Gastrocnemius medialis (tissue), 4 donors: ENCODE results near the gene ZNF891.

Source experiments
- POLR2A ChIP-seq, 2 donors: fragments of 450-650 bp; IDR thresholded peaks; one replicate each; pipeline ENCODE4 v1.6.1; 2017; ENCODE audit warnings: antibody characterized with exemption in 2 of 2, mild to moderate bottlenecking in 2 of 2, moderate library complexity in 2 of 2
- TF ChIP-seq, protein P1 (sequence below), 5 experiments: fragments of 450-650 bp in 3 of 5; fragments of 200-600 bp in 2 of 5; sonication (generic) in 2 of 5; IDR thresholded peaks in 4 of 5; conservative IDR thresholded peaks in 1 of 5; 1 replicate in 4 of 5; 2 replicates in 1 of 5; pipeline ENCODE4 v1.5.1; 2016 to 2019; ENCODE audit warnings: antibody characterized with exemption in 5 of 5, mild to moderate bottlenecking in 3 of 5, moderate library complexity in 3 of 5

- TF ChIP-seq POLR2A (IDR thresholded peaks at IDR 0.05) = no peak
- TF ChIP-seq, protein P1, sequence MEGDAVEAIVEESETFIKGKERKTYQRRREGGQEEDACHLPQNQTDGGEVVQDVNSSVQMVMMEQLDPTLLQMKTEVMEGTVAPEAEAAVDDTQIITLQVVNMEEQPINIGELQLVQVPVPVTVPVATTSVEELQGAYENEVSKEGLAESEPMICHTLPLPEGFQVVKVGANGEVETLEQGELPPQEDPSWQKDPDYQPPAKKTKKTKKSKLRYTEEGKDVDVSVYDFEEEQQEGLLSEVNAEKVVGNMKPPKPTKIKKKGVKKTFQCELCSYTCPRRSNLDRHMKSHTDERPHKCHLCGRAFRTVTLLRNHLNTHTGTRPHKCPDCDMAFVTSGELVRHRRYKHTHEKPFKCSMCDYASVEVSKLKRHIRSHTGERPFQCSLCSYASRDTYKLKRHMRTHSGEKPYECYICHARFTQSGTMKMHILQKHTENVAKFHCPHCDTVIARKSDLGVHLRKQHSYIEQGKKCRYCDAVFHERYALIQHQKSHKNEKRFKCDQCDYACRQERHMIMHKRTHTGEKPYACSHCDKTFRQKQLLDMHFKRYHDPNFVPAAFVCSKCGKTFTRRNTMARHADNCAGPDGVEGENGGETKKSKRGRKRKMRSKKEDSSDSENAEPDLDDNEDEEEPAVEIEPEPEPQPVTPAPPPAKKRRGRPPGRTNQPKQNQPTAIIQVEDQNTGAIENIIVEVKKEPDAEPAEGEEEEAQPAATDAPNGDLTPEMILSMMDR (IDR thresholded peaks at IDR 0.05 in 4 of 5, conservative IDR thresholded peaks at IDR 0.05 in 1 of 5) = no peak
Observed at GRCh38 chr12:133107121-133107520, 23.0 kb downstream of the ZNF891 start.
